Lung (tissue), 12 donors: ENCODE results near the gene GOLGA8S. TPM values are rescaled to one million over a fixed set of nuclear protein-coding genes. Genes with fewer than 3 reads are reported as not detected.
"Not testable (repeated sequence)": the region's sequence is repeated elsewhere in the genome, so short reads cannot be mapped to it uniquely, and the experiment has no call there.

ENCODE experiments used
- ATAC-seq: fragments of 200-7000 bp; cut with Tn5 transposase; one replicate; pipeline ENCODE4 v1.9.1; 2020; ENCODE audit warnings: moderate number of reproducible peaks; ENCODE audit not compliant: insufficient read depth, low FRiP score
- DNase-seq, 3 donors: peaks; one replicate each; pipeline ENCODE4 v3.0.0-alpha.2; 2013 to 2017
- H3K27ac ChIP-seq, 2 donors: one replicate each; pipeline ENCODE4 v1.5.1; 2013; ENCODE audit warnings: mild to moderate bottlenecking in 2 of 2, moderate library complexity in 2 of 2, control low read depth in 1 of 2, inconsistent platforms in 1 of 2, low read depth in 1 of 2, low read length in 1 of 2
- H3K27me3 ChIP-seq, 3 donors: one replicate each; pipeline ENCODE4 v1.5.1; 2013; ENCODE audit warnings: low read length in 2 of 3; ENCODE audit not compliant: control insufficient read depth in 3 of 3, insufficient read depth in 3 of 3
- H3K36me3 ChIP-seq, 4 donors: one replicate each; pipeline ENCODE4 v1.5.1; 2013; ENCODE audit warnings: low read length in 4 of 4, mild to moderate bottlenecking in 1 of 4, moderate library complexity in 1 of 4; ENCODE audit not compliant: control insufficient read depth in 4 of 4, insufficient read depth in 4 of 4
- H3K4me1 ChIP-seq, 5 donors: one replicate each; pipeline ENCODE4 v1.5.1; 2013; ENCODE audit warnings: low read length in 5 of 5, mild to moderate bottlenecking in 2 of 5, moderate library complexity in 1 of 5; ENCODE audit not compliant: control insufficient read depth in 5 of 5, insufficient read depth in 5 of 5
- H3K4me3 ChIP-seq: one replicate; pipeline ENCODE4 v1.5.1; 2013; ENCODE audit warnings: mild to moderate bottlenecking, control low read depth, moderate library complexity
- H3K9ac ChIP-seq, 2 donors: one replicate each; pipeline ENCODE4 v1.5.1; 2013; ENCODE audit warnings: low read length in 2 of 2, control low read depth in 1 of 2; ENCODE audit not compliant: insufficient read depth in 1 of 2
- H3K9me3 ChIP-seq, 4 donors: one replicate each; pipeline ENCODE4 v1.5.1; 2013; ENCODE audit warnings: low read length in 3 of 4, mild to moderate bottlenecking in 1 of 4, moderate library complexity in 1 of 4; ENCODE audit not compliant: control insufficient read depth in 4 of 4, insufficient read depth in 3 of 4
- WGBS, 2 donors: extraction: QIAGEN DNeasy Blood & Tissue Kit; methylation state at CpG; one replicate each; pipeline ENCODE4 v1.1.7; 2013; 5-methylcytosine and 5-hydroxymethylcytosine counted together
- polyA plus RNA-seq, 2 donors: library from polyadenylated mRNA; stranded (reverse); fragments of 200-250 nt; gene quantifications; one replicate each; pipeline ENCODE4 v1.2.1, GENCODE V29; 2013
- total RNA-seq, 2 donors: library from RNA; depleted of rRNA in 1 of 2; stranded (reverse); fragments of >200 nt in 1 of 2; gene quantifications; one replicate each; pipeline ENCODE4 v1.2.1, GENCODE V29; 2014 to 2021
- TF ChIP-seq, protein P1 (sequence below): IDR thresholded peaks from 2 replicates; pipeline ENCODE4 v1.5.1; 2012; ENCODE audit warnings: mild to moderate bottlenecking; ENCODE audit errors: control extremely low read depth, extremely low read depth
- donor health status: control.
- donor health status: control.
- donor health status: Bipolar disorder and iron deficiency.
- donor health status: healthy.
- donor health status: DM: yes; HTN: yes; CAD: no.

GOLGA8S gene
- total and polyA plus RNA-seq, 4 donors, result 0.05 to 0.40 (median 0.16) TPM

DNA sequence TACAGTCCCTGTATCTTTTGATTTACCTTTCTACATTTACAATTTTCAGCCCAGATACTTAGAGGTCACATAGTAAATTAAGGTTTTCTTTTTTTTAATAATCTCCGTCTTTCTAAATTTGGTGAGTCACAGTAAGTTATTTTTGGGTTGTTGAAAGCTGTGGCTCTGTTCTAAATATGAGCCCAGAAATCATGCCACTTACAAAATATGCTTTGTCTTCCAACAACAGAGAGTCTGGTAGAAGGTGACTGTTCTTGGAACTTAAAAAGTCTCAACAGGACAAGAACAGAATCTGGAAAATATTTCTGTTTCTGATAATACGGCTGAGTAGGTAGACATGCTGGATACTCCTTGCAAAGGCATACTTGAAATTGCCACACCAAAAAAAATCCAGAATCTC lies 16.0 kb downstream of the GOLGA8S start:
- TF ChIP-seq, protein P1, sequence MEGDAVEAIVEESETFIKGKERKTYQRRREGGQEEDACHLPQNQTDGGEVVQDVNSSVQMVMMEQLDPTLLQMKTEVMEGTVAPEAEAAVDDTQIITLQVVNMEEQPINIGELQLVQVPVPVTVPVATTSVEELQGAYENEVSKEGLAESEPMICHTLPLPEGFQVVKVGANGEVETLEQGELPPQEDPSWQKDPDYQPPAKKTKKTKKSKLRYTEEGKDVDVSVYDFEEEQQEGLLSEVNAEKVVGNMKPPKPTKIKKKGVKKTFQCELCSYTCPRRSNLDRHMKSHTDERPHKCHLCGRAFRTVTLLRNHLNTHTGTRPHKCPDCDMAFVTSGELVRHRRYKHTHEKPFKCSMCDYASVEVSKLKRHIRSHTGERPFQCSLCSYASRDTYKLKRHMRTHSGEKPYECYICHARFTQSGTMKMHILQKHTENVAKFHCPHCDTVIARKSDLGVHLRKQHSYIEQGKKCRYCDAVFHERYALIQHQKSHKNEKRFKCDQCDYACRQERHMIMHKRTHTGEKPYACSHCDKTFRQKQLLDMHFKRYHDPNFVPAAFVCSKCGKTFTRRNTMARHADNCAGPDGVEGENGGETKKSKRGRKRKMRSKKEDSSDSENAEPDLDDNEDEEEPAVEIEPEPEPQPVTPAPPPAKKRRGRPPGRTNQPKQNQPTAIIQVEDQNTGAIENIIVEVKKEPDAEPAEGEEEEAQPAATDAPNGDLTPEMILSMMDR, result no peak
- H3K4me3 ChIP-seq, result no peak overlapping the region
- ATAC-seq (no peak), DNase-seq (no peak)
- H3K27me3 ChIP-seq, result no peaks in the 10 kb centered on the region
- WGBS, 2 donors, result 83 to 86% methylated on average over 2 of the region's 2 CpGs
- no peaks in the 10 kb centered on the region for H3K36me3 ChIP-seq
- H3K9me3 ChIP-seq, result no peaks in the 10 kb centered on the region
- no peaks in the 10 kb centered on the region for H3K4me1 ChIP-seq
- H3K9ac ChIP-seq, result no peak overlapping the region
- H3K27ac ChIP-seq, result no peak overlapping the region

DNA sequence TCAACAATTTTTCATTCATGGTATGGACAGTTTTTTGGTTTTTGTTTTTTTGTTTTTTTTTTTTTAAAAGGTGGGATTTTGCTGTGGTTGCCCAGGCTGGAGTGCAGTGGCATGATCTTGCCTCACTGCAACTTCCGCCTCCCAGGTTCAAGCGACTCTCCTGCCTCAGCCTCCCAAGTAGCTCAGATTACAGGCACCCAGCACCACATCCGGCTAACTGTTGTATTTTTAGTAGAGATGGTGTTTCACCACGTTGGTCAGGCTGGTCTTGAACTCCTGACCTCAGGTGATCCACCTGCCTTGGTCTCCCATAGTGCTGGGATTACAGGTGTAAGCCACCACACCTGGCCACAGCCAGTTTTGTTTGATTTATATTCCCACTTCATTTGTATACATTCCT lies 16.6 kb downstream of the GOLGA8S start:
- not testable (repeated sequence) for H3K4me3 ChIP-seq, H3K27me3 ChIP-seq, DNase-seq, ATAC-seq, H3K9ac ChIP-seq, H3K4me1 ChIP-seq, H3K9me3 ChIP-seq, H3K36me3 ChIP-seq, H3K27ac ChIP-seq
- 78 to 80% methylated on average over 4 of the region's 4 CpGs for WGBS, 2 donors

DNA sequence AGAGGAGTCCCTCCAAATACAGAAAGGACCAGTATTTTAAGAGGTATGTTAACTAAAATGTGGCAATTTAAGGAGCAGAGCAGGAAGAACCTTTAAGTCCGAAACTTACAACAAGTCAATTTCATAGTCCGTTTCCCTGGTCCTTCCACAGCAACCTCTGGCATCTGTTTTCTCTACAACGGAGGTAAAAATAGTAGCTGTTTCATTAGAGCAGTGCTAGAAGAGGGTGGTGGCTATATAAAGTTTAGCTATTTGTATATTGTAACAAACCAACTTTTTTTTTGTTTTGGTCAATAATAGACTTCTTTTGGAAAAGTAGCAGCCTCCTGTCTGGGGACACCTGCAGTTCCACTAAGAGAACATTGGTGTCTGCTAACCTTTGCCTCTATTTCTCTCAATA lies 17.3 kb downstream of the GOLGA8S start:
- not testable (repeated sequence) for H3K4me1 ChIP-seq, DNase-seq, ATAC-seq, H3K27ac ChIP-seq, H3K9ac ChIP-seq, H3K36me3 ChIP-seq, H3K4me3 ChIP-seq, H3K9me3 ChIP-seq, H3K27me3 ChIP-seq
- 85% methylated on average over 3 of the region's 3 CpGs for WGBS, 2 donors

DNA sequence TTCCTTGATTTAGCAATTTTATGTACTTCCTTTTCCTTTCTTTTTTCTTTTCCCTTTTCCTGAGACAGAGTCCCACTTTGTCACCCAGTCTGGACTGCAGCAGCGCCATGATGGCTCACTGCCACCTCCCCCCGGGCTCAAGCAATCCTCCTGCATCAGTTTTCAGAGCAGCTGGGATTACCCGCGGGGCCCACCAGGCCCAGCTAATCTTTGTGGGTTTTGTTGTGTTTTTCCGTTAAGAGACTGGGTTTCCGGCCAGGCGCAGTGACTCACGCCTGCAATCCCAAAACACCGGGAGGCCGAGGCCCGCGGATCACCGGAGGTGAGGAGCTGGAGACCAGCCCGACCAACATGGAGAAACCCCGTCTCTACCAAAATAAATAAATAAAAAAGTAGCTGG lies 17.7 kb downstream of the GOLGA8S start:
- no peaks in the 10 kb centered on the region for H3K36me3 ChIP-seq
- no peak overlapping the region for H3K4me3 ChIP-seq
- 86 to 91% methylated on average over 15 of the region's 15 CpGs for WGBS, 2 donors
- TF ChIP-seq, protein P1, result no peak
- H3K4me1 ChIP-seq, result no peaks in the 10 kb centered on the region
- DNase-seq (no peak), ATAC-seq (no peak)
- no peaks in the 10 kb centered on the region for H3K9me3 ChIP-seq
- no peak overlapping the region for H3K27ac ChIP-seq
- no peaks in the 10 kb centered on the region for H3K27me3 ChIP-seq
- no peak overlapping the region for H3K9ac ChIP-seq

DNA sequence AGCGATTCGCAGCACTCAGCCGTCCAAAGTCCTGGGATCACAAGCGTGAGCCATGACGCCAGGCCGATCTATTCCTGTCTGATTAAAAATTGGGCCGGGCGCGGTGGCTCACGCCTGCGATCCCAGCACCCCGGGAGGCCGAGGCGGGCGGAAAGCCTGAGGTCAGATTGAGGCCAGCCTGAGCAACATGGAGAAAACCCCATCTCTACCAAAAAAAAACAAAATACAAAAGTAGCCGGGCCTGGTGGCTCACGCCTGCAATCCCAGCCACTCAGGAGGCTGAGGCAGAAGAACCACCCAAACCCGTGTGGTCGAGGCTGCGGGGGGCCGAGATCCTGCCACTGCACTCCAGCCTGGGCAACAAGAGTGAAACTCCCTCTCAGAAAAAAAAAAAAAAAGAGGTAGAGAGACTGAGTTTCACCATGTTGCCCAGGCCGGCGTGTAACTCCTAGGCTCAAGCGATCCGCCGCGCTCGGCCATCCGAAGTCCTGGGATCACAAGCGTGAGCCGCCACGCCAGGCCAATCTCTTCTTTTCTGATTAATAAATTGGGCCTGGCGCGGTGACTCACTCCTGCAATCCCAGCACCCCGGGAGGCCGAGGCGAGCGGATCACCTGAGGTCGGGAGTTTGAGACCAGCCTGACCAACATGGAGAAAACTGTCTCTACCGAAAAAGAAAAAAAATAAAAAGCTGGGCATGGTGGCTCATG lies 18.5 kb downstream of the GOLGA8S start:
- H3K9me3 ChIP-seq, H3K36me3 ChIP-seq, H3K4me1 ChIP-seq, DNase-seq, H3K4me3 ChIP-seq, ATAC-seq, H3K27me3 ChIP-seq, H3K27ac ChIP-seq, H3K9ac ChIP-seq: not testable (repeated sequence)
- whole genome bisulfite sequencing, 2 donors, result 96 to 97% methylated on average over 40 of the region's 40 CpGs

DNA sequence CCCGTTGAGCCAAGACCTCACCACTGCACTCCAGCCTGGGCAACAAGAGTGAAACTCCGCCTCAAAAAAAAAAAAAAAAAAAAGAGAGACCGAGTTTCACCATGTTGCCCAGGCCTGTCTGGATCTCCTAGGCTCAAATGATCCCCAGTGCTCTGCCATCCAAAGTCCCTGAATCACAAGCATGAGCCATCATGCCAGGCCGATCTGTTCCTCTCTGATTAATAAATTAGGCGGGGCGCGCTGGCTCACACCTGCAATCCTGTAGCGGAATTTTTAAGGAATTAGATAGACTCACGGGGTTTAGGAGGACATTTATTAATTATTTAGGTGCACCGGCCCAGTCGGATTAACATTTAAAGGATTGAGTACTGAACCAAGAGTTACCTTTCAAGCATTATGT lies 19.7 kb downstream of the GOLGA8S start:
- H3K27me3 ChIP-seq, H3K36me3 ChIP-seq, H3K27ac ChIP-seq, H3K9me3 ChIP-seq, H3K4me1 ChIP-seq, ATAC-seq, H3K9ac ChIP-seq, DNase-seq, H3K4me3 ChIP-seq: not testable (repeated sequence)
- 93 to 97% methylated on average over 9 to 11 of the region's 11 CpGs for WGBS, 2 donors

DNA sequence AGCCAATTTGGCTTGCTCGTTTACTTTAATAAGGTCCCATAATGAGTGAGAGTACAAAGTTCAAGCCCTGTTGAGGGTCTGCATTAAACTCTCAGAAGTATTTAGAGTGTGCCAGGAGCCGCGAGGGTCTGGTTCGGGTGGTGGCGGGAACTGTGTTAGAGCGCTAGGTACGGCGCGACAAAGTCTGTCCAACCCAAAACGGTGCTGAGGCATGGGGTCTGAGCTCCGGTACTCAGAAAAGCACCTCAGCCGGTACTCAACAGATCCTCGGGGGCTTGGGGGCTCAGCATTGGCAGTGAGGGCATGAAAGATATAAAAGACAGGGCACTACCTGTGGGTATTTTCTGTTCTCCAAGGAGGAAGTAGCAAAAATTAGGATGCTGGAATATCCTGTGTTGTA lies 24.4 kb downstream of the GOLGA8S start:
- ATAC-seq, H3K4me1 ChIP-seq, H3K9ac ChIP-seq, H3K36me3 ChIP-seq, H3K27me3 ChIP-seq, DNase-seq, H3K9me3 ChIP-seq, H3K27ac ChIP-seq, H3K4me3 ChIP-seq: not testable (repeated sequence)
- 91% methylated on average over 13 of the region's 13 CpGs for whole genome bisulfite sequencing, 2 donors
